HL-60 (cell line): ENCODE measurements around the gene MAPK1.

Experiments used
- GABPA ChIP-seq: IDR thresholded peaks from 2 replicates; pipeline ENCODE4 v1.6.1; 2012; ENCODE audit warnings: low read depth
- POLR2AphosphoS5 ChIP-seq: IDR thresholded peaks from 2 replicates; pipeline ENCODE4 v1.6.1; 2012; ENCODE audit warnings: low read depth
- TF ChIP-seq, protein P1 (sequence below): IDR thresholded peaks from one replicate; pipeline ENCODE4 v1.5.1; 2011; ENCODE audit warnings: low read length, control low read depth, inconsistent platforms; ENCODE audit not compliant: insufficient read depth
- TF ChIP-seq, protein P2 (sequence below): IDR thresholded peaks from 2 replicates; pipeline ENCODE4 v1.6.1; 2012; ENCODE audit warnings: low read depth; ENCODE audit not compliant: insufficient replicate concordance

DNA sequence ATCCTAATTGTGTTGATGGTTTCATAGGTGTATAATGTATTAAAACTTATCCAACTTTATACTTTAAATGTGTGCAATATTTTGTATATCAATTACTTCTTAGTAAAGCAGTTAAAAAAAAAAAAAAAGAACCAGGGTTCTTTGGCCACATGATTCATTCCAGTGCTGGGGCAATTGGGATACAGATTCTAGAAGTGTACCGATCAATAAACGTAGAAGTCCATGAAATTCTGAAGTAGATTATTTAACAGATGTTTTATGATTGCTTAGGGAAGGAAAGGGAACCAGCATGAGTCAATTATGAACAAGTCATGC lies 51.0 kb downstream of the MAPK1 start:
- TF ChIP-seq, protein P1, sequence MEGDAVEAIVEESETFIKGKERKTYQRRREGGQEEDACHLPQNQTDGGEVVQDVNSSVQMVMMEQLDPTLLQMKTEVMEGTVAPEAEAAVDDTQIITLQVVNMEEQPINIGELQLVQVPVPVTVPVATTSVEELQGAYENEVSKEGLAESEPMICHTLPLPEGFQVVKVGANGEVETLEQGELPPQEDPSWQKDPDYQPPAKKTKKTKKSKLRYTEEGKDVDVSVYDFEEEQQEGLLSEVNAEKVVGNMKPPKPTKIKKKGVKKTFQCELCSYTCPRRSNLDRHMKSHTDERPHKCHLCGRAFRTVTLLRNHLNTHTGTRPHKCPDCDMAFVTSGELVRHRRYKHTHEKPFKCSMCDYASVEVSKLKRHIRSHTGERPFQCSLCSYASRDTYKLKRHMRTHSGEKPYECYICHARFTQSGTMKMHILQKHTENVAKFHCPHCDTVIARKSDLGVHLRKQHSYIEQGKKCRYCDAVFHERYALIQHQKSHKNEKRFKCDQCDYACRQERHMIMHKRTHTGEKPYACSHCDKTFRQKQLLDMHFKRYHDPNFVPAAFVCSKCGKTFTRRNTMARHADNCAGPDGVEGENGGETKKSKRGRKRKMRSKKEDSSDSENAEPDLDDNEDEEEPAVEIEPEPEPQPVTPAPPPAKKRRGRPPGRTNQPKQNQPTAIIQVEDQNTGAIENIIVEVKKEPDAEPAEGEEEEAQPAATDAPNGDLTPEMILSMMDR, result no peak
- TF ChIP-seq, protein P2, sequence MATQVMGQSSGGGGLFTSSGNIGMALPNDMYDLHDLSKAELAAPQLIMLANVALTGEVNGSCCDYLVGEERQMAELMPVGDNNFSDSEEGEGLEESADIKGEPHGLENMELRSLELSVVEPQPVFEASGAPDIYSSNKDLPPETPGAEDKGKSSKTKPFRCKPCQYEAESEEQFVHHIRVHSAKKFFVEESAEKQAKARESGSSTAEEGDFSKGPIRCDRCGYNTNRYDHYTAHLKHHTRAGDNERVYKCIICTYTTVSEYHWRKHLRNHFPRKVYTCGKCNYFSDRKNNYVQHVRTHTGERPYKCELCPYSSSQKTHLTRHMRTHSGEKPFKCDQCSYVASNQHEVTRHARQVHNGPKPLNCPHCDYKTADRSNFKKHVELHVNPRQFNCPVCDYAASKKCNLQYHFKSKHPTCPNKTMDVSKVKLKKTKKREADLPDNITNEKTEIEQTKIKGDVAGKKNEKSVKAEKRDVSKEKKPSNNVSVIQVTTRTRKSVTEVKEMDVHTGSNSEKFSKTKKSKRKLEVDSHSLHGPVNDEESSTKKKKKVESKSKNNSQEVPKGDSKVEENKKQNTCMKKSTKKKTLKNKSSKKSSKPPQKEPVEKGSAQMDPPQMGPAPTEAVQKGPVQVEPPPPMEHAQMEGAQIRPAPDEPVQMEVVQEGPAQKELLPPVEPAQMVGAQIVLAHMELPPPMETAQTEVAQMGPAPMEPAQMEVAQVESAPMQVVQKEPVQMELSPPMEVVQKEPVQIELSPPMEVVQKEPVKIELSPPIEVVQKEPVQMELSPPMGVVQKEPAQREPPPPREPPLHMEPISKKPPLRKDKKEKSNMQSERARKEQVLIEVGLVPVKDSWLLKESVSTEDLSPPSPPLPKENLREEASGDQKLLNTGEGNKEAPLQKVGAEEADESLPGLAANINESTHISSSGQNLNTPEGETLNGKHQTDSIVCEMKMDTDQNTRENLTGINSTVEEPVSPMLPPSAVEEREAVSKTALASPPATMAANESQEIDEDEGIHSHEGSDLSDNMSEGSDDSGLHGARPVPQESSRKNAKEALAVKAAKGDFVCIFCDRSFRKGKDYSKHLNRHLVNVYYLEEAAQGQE, result no peak
- TF ChIP-seq POLR2AphosphoS5 (no peak), GABPA (no peak)
